Measurements from ENCODE around the gene FAM180A. TPM values are rescaled to one million over a fixed set of nuclear protein-coding genes. Genes with fewer than 3 reads are reported as not detected.

The FAM180A gene
- total and polyA plus RNA-seq, 2 experiments from 2014 or later, result not detected

DNA sequence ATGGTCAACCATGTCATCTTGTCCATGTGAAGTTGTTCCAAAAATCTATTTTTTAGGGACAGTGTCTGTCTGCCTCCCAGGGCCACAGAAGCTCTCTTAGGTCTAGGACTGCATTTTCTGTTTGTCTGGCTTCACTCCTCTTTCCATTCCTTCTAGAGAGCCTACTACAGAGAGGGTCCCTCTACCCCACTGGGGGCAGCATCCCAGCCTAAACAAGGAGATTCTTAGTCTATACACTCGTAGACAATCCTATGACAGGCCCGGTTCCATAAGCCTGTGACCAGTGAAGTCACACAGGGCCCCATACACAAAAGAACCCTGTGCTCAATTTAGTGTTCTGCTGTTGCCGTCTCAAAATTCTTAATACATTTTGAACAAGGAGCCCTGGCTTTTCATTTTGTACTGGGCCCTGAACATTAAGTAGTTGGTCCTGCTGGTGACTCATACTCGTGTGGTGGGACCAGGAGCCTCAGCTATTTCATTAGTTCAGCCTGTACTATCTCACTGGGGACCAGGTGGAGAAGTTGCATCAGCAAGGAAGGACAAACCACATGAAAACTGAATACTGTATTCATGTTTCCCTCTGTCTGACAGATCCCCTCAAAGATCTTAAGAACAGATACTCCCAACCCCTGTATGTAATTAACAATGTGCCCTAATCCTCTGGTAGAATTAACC lies 23.5 kb upstream of the FAM180A start:
- TF ChIP-seq, protein P1, sequence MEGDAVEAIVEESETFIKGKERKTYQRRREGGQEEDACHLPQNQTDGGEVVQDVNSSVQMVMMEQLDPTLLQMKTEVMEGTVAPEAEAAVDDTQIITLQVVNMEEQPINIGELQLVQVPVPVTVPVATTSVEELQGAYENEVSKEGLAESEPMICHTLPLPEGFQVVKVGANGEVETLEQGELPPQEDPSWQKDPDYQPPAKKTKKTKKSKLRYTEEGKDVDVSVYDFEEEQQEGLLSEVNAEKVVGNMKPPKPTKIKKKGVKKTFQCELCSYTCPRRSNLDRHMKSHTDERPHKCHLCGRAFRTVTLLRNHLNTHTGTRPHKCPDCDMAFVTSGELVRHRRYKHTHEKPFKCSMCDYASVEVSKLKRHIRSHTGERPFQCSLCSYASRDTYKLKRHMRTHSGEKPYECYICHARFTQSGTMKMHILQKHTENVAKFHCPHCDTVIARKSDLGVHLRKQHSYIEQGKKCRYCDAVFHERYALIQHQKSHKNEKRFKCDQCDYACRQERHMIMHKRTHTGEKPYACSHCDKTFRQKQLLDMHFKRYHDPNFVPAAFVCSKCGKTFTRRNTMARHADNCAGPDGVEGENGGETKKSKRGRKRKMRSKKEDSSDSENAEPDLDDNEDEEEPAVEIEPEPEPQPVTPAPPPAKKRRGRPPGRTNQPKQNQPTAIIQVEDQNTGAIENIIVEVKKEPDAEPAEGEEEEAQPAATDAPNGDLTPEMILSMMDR (IDR thresholded peaks at IDR 0.05; ENCODE audit: low read depth, low read length), result no peak
- no peaks in the 10 kb centered on the region for H3K9me3 ChIP-seq (ENCODE audit: low read depth)
- DNase-seq (ENCODE audit: low read depth in 1 of 2, low spot score in 1 of 2), result peak in 1 of 2 donors; percentile 76
- no peaks in the 10 kb centered on the region for H3K27me3 ChIP-seq
- H3K4me1 ChIP-seq (ENCODE audit: low read depth), result peaks cover 18% of the 10 kb centered on the region
- no peaks in the 10 kb centered on the region for H3K36me3 ChIP-seq
- H3K27ac ChIP-seq, result no peak overlapping the region
- H3K4me3 ChIP-seq, result no peak overlapping the region

DNA sequence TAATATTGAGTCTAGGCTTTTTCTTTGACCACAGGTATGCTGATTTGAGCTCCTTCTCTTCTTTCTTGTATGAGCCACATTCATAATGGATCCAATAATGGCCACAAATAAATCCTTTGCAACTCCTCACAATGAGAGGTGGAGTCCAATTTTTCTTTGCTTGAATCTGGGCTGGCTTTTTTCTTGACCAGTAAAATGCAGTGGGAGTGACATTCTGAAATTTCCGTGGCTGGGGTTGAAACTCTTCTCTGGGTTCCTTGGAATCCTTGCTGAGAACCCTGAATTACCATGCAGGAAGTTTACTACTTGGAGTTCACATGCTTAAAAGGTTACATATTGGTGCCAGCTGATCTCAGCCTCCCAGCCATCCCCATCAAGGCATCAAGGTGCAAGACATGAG lies 22.4 kb upstream of the FAM180A start:
- no peak overlapping the region for H3K4me3 ChIP-seq
- TF ChIP-seq, protein P1 (IDR thresholded peaks at IDR 0.05; ENCODE audit: low read depth, low read length), result no peak
- H3K9me3 ChIP-seq (ENCODE audit: low read depth), result no peaks in the 10 kb centered on the region
- H3K4me1 ChIP-seq (ENCODE audit: low read depth), result peaks cover 18% of the 10 kb centered on the region
- H3K27me3 ChIP-seq, result no peaks in the 10 kb centered on the region
- no peak for DNase-seq (ENCODE audit: low read depth in 1 of 2, low spot score in 1 of 2)
- no peaks in the 10 kb centered on the region for H3K36me3 ChIP-seq
- H3K27ac ChIP-seq, result no peak overlapping the region

DNA sequence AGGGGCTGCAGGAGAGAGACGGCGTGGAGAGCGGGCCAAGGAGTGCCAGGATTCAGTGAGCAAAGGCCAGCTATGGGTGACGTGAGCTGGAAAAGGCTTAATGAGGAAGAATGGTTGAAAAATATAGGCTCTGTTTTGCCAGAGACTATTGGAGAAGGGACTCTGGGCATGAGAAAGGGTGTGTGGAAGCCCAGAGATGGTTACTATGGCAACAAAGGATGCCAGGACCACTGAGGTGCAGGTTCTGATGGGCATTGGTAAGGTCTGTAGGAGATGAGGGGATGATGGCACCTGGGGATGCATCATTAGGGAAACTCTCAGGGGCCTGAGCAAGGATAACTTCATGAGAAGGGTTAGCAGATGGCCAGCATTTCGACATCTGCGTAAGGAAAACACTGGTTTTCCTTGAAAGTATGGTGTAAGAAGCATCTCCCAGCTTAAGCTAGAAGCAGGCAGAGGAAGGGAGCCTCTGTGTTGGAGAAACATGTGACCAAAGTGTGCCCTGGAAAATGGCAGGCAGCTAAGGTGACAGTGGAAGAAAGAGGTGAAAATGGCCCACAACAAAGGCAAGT lies 21.6 kb upstream of the FAM180A start:
- DNase-seq (ENCODE audit: low read depth in 1 of 2, low spot score in 1 of 2), result peak in 1 of 2 donors; percentile 28
- H3K4me1 ChIP-seq (ENCODE audit: low read depth), result peaks cover 18% of the 10 kb centered on the region

DNA sequence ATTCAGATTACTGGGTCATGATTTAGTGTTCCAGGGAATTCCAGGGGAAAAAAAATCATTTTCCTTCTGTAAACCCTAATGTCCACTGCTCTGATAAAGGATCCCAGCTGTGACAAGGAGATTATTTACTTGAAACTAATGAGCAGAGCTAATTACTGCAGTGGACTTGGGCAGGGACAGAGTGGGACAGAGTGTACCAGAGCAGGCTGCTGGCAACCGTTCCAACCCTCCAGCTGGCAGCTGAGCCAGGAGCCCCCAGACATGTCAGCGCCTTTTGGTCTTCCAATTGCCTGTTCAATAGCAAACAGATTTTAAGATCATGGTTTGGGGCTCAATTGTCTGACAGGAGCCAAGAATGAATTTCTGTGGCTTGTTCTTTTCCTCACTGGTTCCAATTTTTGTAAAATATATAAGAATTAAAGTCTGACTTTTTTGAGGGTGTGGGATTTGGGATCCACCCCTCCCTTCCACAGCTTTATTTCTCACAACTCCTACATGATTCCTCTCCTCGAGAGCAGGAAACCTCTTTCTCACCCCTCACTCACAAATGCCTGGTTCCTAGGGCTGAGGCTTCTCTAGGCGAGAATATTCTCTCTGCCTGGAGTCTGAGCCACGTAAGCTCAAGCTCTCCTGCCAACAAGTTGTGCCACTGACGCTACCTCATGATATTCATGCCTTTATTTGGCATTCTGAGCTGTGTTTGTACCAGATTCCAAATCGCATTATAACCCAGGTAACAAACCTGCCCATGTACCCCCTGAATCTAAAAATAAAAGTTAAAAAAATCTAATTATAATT lies 20.6 kb upstream of the FAM180A start:
- H3K4me1 ChIP-seq (ENCODE audit: low read depth), result peaks cover 18% of the 10 kb centered on the region
- H3K9me3 ChIP-seq (ENCODE audit: low read depth), result no peaks in the 10 kb centered on the region
- no peak overlapping the region for H3K27ac ChIP-seq
- DNase-seq (ENCODE audit: low read depth in 1 of 2, low spot score in 1 of 2), result no peak
- H3K36me3 ChIP-seq, result no peaks in the 10 kb centered on the region
- H3K4me3 ChIP-seq, result no peak overlapping the region
- H3K27me3 ChIP-seq, result no peaks in the 10 kb centered on the region
- TF ChIP-seq, protein P1 (IDR thresholded peaks at IDR 0.05; ENCODE audit: low read depth, low read length), result no peak

More for the DNA sequence above, 21.6 kb upstream of the FAM180A start:
- no peaks in the 10 kb centered on the region for H3K36me3 ChIP-seq
- no peak overlapping the region for H3K4me3 ChIP-seq
- no peaks in the 10 kb centered on the region for H3K9me3 ChIP-seq (ENCODE audit: low read depth)
- no peaks in the 10 kb centered on the region for H3K27me3 ChIP-seq
- no peak overlapping the region for H3K27ac ChIP-seq
- TF ChIP-seq, protein P1 (IDR thresholded peaks at IDR 0.05; ENCODE audit: low read depth, low read length), result no peak

DNA sequence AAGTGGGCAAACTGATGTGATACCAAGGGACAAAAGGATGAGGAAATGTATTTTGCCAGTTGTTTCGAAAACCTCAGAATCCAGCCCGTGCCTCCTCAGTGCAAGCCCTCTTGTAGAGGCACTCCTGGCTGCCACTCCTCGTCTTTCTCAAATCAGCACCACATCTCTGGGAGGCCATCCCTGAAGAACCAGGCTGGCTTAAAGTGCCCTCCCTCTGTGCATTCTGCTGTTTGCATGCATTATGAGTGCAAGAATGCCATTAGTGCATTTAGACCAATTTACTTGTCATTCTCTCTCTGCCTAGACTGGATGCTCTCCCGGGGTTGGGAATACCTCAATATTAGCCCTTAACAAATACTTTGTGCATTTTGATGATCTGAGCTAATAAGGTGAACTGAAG lies 19.9 kb upstream of the FAM180A start:
- Histone ChIP-seq H3K4me3 (no peak overlapping the region), H3K27ac (no peak overlapping the region), H3K9me3 (ENCODE audit: low read depth) (no peaks in the 10 kb centered on the region), H3K36me3 (no peaks in the 10 kb centered on the region), H3K4me1 (ENCODE audit: low read depth) (peaks cover 18% of the 10 kb centered on the region), H3K27me3 (no peaks in the 10 kb centered on the region)
- peak in 1 of 2 donors; percentile 73 for DNase-seq (ENCODE audit: low read depth in 1 of 2, low spot score in 1 of 2)
- TF ChIP-seq, protein P1 (IDR thresholded peaks at IDR 0.05; ENCODE audit: low read depth, low read length), result no peak
